ENCODE measurements around the gene C5orf15. TPM values are rescaled to one million over a fixed set of nuclear protein-coding genes. Genes with fewer than 3 reads are reported as not detected.
"Not testable (repeated sequence)": the region's sequence is repeated elsewhere in the genome, so short reads cannot be mapped to it uniquely, and the experiment has no call there.

C5orf15 gene
- total RNA-seq, 2 experiments from 2014 or later, result 33.4 to 33.8 TPM

GRCh38 chr5:133957591-133957990, 10.8 kb downstream of the C5orf15 start:
- H3K27ac Mint-ChIP-seq, result peak overlapping the region; percentile 83
- peaks cover 2% of the 10 kb centered on the region for H3K9me3 Mint-ChIP-seq
- H3K4me1 Mint-ChIP-seq, result peaks cover 36% of the 10 kb centered on the region
- H3K4me3 Mint-ChIP-seq, result peak overlapping the region; percentile 43
- no peak for DNase-seq
- no peaks in the 10 kb centered on the region for H3K27me3 Mint-ChIP-seq
- H3K36me3 Mint-ChIP-seq, result peaks cover 38% of the 10 kb centered on the region

- Mint-ChIP-seq H3K9me3 (peaks cover 2% of the 10 kb centered on the region), H3K4me1 (peaks cover 31% of the 10 kb centered on the region), H3K27me3 (no peaks in the 10 kb centered on the region), H3K36me3 (peaks cover 33% of the 10 kb centered on the region), H3K4me3 (no peak overlapping the region), H3K27ac (peak overlapping the region; percentile 83)
- DNase-seq, result no peak
Observed at GRCh38 chr5:133957080-133957479, 11.3 kb downstream of the C5orf15 start.

GRCh38 chr5:133956196-133956595, 12.2 kb downstream of the C5orf15 start:
- Mint-ChIP-seq H3K4me1 (peaks cover 31% of the 10 kb centered on the region), H3K36me3 (peaks cover 33% of the 10 kb centered on the region)
- not testable (repeated sequence) for H3K4me3 Mint-ChIP-seq, H3K27ac Mint-ChIP-seq, H3K27me3 Mint-ChIP-seq, DNase-seq, H3K9me3 Mint-ChIP-seq

- Mint-ChIP-seq H3K9me3 (peaks cover 2% of the 10 kb centered on the region), H3K27ac (no peak overlapping the region)
Observed at GRCh38 chr5:133953568-133954145, 14.8 kb downstream of the C5orf15 start.

GRCh38 chr5:133952729-133953567, 15.5 kb downstream of the C5orf15 start:
- Mint-ChIP-seq H3K4me3 (no peak overlapping the region), H3K9me3 (peaks cover 2% of the 10 kb centered on the region), H3K27me3 (no peaks in the 10 kb centered on the region), H3K4me1 (peaks cover 20% of the 10 kb centered on the region), H3K27ac (no peak overlapping the region), H3K36me3 (peaks cover 17% of the 10 kb centered on the region)
- DNase-seq, result no peak

More at GRCh38 chr5:133953568-133954145, 14.8 kb downstream of the C5orf15 start:
- Mint-ChIP-seq H3K36me3 (peaks cover 18% of the 10 kb centered on the region), H3K4me3 (no peak overlapping the region), H3K4me1 (peaks cover 21% of the 10 kb centered on the region), H3K27me3 (no peaks in the 10 kb centered on the region)
- no peak for DNase-seq

- Mint-ChIP-seq H3K36me3 (peaks cover 12% of the 10 kb centered on the region), H3K9me3 (peaks cover 2% of the 10 kb centered on the region), H3K4me3 (no peak overlapping the region), H3K27me3 (no peaks in the 10 kb centered on the region), H3K27ac (no peak overlapping the region), H3K4me1 (peaks cover 10% of the 10 kb centered on the region)
- no peak for DNase-seq
Observed at GRCh38 chr5:133950821-133951612, 17.4 kb downstream of the C5orf15 start.

GRCh38 chr5:133948721-133949120, 19.7 kb downstream of the C5orf15 start:
- no peak for DNase-seq
- Mint-ChIP-seq H3K9me3 (no peaks in the 10 kb centered on the region), H3K27me3 (no peaks in the 10 kb centered on the region), H3K4me1 (peaks cover 4% of the 10 kb centered on the region), H3K27ac (no peak overlapping the region), H3K36me3 (peaks cover 2% of the 10 kb centered on the region), H3K4me3 (no peak overlapping the region)

- no peak for DNase-seq
- Mint-ChIP-seq H3K4me1 (peaks cover 5% of the 10 kb centered on the region), H3K36me3 (no peaks in the 10 kb centered on the region), H3K27me3 (peaks cover 2% of the 10 kb centered on the region), H3K9me3 (no peaks in the 10 kb centered on the region), H3K4me3 (no peak overlapping the region), H3K27ac (no peak overlapping the region)
Observed at GRCh38 chr5:133947431-133947841, 21.0 kb downstream of the C5orf15 start.

GRCh38 chr5:133945568-133945967, 22.9 kb downstream of the C5orf15 start:
- H3K4me3 Mint-ChIP-seq, result no peak overlapping the region
- H3K36me3 Mint-ChIP-seq, result no peaks in the 10 kb centered on the region
- peaks cover 2% of the 10 kb centered on the region for H3K27me3 Mint-ChIP-seq
- DNase-seq, result no peak
- peaks cover 5% of the 10 kb centered on the region for H3K4me1 Mint-ChIP-seq
- no peak overlapping the region for H3K27ac Mint-ChIP-seq
- no peaks in the 10 kb centered on the region for H3K9me3 Mint-ChIP-seq

- no peak overlapping the region for H3K4me3 Mint-ChIP-seq
- DNase-seq, result peak; percentile 53
- peaks cover 2% of the 10 kb centered on the region for H3K27me3 Mint-ChIP-seq
- H3K9me3 Mint-ChIP-seq, result no peaks in the 10 kb centered on the region
- H3K36me3 Mint-ChIP-seq, result no peaks in the 10 kb centered on the region
- no peak overlapping the region for H3K27ac Mint-ChIP-seq
- H3K4me1 Mint-ChIP-seq, result peaks cover 7% of the 10 kb centered on the region
Observed at GRCh38 chr5:133944263-133945185, 23.9 kb downstream of the C5orf15 start.

- Mint-ChIP-seq H3K4me1 (peaks cover 16% of the 10 kb centered on the region), H3K36me3 (no peaks in the 10 kb centered on the region)
- DNase-seq, result no peak
Observed at GRCh38 chr5:133943475-133943817, 25.0 kb downstream of the C5orf15 start.

GRCh38 chr5:133942614-133943474, 25.6 kb downstream of the C5orf15 start:
- Mint-ChIP-seq H3K36me3 (no peaks in the 10 kb centered on the region), H3K9me3 (no peaks in the 10 kb centered on the region), H3K4me3 (no peak overlapping the region), H3K27ac (no peak overlapping the region), H3K4me1 (peaks cover 20% of the 10 kb centered on the region), H3K27me3 (peaks cover 2% of the 10 kb centered on the region)
- DNase-seq, result no peak

More at GRCh38 chr5:133943475-133943817, 25.0 kb downstream of the C5orf15 start:
- Mint-ChIP-seq H3K9me3 (no peaks in the 10 kb centered on the region), H3K27me3 (peaks cover 2% of the 10 kb centered on the region), H3K27ac (no peak overlapping the region), H3K4me3 (no peak overlapping the region)

- Mint-ChIP-seq H3K4me1 (peaks cover 20% of the 10 kb centered on the region), H3K36me3 (no peaks in the 10 kb centered on the region), H3K27ac (no peak overlapping the region), H3K27me3 (peaks cover 8% of the 10 kb centered on the region), H3K4me3 (no peak overlapping the region), H3K9me3 (no peaks in the 10 kb centered on the region)
- DNase-seq, result no peak
Observed at GRCh38 chr5:133941456-133942196, 26.8 kb downstream of the C5orf15 start.

All from activated naive CD8-positive, alpha-beta T cell treated with anti-CD3 and anti-CD28 coated beads for 36 hours (primary cell).